Measurements from ENCODE around the gene RAB19.
"Not testable (repeated sequence)": the region's sequence is repeated elsewhere in the genome, so short reads cannot be mapped to it uniquely, and the experiment has no call there.

The RAB19 gene

DNA sequence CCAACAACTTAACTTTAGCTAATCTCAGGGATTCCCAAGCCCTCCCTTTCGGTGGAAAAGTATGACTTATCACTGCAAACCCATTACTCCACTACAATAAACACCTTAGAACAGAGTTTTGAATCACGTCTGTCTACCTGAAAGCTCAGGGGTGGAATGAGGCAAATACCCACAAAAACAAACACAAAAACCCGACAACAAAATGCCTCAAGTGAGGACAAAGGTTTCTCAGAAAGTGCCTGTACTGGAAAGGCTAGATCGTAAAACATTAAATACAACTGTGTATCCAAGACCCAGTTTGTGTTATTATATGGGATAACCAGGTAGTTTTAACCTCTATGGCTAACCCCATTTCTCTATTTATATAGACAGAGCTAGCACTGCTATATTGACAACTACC, 49.4 kb downstream of the RAB19 start:
- FAIRE-seq (no peak), DNase-seq (ENCODE audit: low spot score) (no peak)

- not testable (repeated sequence) for FAIRE-seq
Observed at GRCh38 chr7:140453785-140454656, 50.2 kb downstream of the RAB19 start.

DNA sequence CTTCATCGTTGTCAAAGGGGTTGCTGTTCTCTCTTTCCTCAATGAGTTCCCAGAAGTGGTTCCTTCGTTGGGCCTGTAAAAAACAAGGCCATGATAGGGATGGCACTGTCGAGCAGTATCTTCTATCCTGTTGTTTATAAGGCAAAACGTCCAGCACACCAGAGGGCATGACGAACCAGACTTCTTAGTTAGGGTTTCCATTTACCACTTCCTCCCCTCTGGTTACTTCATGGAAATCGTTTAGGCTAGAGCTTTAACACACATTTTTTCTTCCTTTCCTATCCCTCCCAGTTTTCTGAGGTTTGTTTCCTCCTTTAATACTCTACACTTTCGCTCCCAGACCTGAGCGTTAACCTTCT, 50.8 kb downstream of the RAB19 start:
- DNase-seq (ENCODE audit: low spot score) (no peak), FAIRE-seq (no peak)

More at GRCh38 chr7:140453785-140454656, 50.2 kb downstream of the RAB19 start:
- not testable (repeated sequence) for DNase-seq (ENCODE audit: low spot score)

GRCh38 chr7:140455743-140456142, 51.9 kb downstream of the RAB19 start:
- no peak for DNase-seq (ENCODE audit: low spot score)

DNA sequence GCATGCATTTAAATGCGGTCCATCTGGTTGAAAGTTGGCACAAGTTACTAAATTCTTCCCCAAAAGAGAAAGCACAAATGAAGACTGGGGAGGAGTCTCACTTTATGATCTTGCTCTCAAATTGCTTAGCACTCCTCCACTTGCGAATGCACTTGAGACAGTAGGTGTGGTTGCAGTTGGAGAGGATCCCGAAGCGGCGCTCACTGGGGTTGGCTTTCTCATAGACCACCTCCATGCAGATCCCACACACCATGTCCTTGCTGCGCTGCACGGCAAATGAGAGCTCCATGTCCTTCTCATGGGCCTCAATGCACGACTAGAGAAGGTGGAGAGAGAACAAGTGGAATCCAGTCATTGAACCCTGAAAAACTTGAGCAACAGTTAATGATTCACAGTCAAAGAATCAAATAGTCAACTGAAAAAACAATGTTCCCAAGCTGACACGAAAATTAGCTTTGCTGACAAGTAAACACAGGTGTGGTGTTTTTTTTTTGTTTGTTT, 52.7 kb downstream of the RAB19 start:
- no peak for DNase-seq (ENCODE audit: low spot score)
- FAIRE-seq = no peak

More at GRCh38 chr7:140455743-140456142, 51.9 kb downstream of the RAB19 start:
- no peak for FAIRE-seq

- no peak for DNase-seq (ENCODE audit: low spot score)
Observed at GRCh38 chr7:140458201-140458600, 54.3 kb downstream of the RAB19 start.

DNA sequence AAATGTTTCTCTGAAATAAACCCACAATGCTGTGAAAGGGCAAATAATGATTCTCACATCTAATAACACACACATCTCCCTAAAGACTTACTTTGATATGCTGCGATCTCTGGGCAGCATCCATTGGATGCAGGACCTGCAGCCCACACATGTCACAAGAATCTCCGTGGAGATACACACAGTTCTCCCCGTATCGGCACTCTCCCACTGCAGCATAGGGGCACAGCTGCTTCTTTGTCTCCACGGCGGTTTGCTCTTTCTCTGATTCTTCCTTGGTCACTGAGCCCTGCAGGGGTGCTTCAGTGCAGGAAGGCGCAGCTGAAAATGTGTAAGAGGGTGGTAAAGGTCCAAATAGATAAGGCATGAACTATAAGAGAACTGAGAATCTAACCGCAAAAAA, 55.1 kb downstream of the RAB19 start:
- DNase-seq (ENCODE audit: low spot score) (no peak), FAIRE-seq (no peak)

More at GRCh38 chr7:140458201-140458600, 54.3 kb downstream of the RAB19 start:
- FAIRE-seq = no peak

DNA sequence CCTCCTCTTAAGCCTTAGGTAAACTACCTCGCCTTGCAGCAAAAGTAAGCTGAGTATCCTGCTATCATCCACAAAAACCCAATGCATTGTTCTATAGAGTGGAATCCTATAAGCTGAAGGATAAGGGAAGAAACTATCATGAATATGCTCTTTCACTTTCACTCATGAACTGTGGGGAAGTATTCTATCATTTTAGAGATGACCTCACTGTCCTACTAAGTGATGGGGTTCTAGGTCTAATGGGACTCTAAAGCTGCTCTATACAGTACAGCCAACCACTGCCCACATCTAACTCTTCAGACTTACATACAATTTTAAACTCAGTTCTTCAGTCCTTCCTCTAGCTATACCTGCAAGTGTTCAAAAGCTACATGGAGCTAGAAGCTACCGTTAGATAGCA, 59.3 kb downstream of the RAB19 start:
- no peak for FAIRE-seq

GRCh38 chr7:140475747-140476333, 72.0 kb downstream of the RAB19 start:
- DNase-seq (ENCODE audit: low spot score) = peak; percentile 27
- no peak for FAIRE-seq

More for the DNA sequence above, 59.3 kb downstream of the RAB19 start:
- no peak for DNase-seq (ENCODE audit: low spot score)

- FAIRE-seq = no peak
- no peak for DNase-seq (ENCODE audit: low spot score)
Observed at GRCh38 chr7:140476698-140477261, 72.9 kb downstream of the RAB19 start.

Data from urothelium cell line (cell line).